Measurements from ENCODE around the gene NINJ1.

NINJ1 gene

GRCh38 chr9:93126151-93126781, 7.8 kb downstream of the NINJ1 start:
- H3K27ac ChIP-seq: peak overlapping the region; percentile 30
- TF ChIP-seq, protein P1, sequence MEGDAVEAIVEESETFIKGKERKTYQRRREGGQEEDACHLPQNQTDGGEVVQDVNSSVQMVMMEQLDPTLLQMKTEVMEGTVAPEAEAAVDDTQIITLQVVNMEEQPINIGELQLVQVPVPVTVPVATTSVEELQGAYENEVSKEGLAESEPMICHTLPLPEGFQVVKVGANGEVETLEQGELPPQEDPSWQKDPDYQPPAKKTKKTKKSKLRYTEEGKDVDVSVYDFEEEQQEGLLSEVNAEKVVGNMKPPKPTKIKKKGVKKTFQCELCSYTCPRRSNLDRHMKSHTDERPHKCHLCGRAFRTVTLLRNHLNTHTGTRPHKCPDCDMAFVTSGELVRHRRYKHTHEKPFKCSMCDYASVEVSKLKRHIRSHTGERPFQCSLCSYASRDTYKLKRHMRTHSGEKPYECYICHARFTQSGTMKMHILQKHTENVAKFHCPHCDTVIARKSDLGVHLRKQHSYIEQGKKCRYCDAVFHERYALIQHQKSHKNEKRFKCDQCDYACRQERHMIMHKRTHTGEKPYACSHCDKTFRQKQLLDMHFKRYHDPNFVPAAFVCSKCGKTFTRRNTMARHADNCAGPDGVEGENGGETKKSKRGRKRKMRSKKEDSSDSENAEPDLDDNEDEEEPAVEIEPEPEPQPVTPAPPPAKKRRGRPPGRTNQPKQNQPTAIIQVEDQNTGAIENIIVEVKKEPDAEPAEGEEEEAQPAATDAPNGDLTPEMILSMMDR (conservative IDR thresholded peaks at IDR 0.05): no peak

DNA sequence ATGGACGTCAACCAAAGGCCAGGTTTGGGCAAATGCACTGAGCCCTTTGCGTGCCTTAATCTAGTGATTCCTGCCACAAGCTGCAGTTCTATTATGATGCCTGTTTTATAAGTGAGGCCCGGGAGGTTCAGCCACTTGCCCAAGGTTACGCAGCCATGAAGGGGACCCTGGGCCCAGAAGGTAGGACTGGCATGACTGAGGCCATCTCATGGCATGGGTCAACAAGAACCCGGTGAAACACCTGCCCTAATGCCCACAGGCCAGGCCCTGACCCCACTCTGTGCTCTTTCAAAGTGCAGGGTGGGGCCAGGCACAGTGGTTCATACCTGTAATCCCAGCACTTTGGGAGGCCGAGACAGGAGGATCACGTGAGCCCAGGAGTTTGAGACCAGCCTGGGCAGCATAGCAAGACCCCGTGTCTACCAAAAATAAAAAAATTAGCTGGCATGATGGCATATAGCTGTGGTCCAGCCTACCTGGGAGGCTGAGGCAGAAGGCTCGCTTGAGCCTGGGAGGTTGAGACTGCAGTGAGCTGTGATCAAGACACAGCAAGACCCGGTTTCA, 8.6 kb downstream of the NINJ1 start:
- H3K27ac ChIP-seq: no peak overlapping the region
- TF ChIP-seq, protein P1 (conservative IDR thresholded peaks at IDR 0.05): no peak

DNA sequence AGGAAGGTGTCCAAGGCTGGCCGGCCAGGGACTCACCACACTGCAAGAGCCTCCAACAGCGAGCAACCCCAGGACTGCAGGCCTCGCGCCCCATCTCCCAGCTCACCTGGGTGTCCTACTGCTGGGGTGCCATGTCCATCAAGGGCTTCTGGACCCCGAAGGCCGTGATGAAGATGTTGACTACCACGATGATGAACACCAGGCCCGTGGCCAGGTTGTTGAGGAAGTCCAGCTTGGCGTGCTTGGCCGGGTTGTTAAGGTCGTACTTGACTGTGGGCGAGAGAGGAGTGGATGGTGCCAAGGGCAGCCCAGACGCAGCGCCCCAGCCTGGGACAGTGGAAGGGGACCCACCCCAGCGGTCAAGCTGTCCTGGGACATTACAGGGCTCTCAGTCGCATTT, 9.3 kb downstream of the NINJ1 start:
- H3K27ac ChIP-seq: no peak overlapping the region
- TF ChIP-seq, protein P1 (conservative IDR thresholded peaks at IDR 0.05): no peak

DNA sequence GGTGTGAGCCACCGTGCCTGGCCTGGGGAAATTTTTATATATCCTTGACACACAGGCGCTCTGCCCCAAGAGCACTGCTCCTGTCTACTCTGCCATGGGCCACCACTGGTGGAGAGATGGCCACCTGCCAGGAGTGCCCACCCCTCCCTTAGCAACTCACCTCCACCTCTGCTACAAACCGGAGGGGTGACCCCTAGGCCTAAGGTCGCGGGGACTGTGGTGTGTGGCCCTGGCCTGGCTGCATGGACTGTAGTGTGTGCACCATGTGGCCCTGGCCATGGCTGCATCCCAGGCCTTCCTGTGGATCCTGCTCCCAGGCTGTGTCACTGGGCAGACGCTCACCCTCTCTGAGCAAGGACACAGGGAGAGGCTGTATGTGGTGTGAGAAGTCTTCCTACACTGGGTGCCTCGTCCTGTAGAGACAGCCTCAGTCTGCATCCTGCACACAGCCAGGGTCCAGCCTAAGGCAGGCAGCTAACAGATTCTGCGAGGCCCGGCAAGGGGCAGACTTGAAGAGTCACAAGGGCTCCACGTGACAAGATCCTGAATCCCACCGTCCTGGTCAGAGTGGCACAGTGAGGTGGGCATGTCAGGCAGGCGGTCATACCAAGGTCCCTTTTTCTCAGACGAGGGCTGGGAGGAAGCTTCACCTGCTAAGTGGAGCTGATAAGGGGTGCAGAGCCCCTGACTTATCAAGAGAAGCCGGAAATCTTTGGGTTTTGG, 10.3 kb downstream of the NINJ1 start:
- TF ChIP-seq, protein P1 (conservative IDR thresholded peaks at IDR 0.05): no peak
- H3K27ac ChIP-seq: no peak overlapping the region

GRCh38 chr9:93122721-93123221, 11.3 kb downstream of the NINJ1 start:
- H3K27ac ChIP-seq: no peak overlapping the region
- TF ChIP-seq, protein P1 (conservative IDR thresholded peaks at IDR 0.05): no peak

DNA sequence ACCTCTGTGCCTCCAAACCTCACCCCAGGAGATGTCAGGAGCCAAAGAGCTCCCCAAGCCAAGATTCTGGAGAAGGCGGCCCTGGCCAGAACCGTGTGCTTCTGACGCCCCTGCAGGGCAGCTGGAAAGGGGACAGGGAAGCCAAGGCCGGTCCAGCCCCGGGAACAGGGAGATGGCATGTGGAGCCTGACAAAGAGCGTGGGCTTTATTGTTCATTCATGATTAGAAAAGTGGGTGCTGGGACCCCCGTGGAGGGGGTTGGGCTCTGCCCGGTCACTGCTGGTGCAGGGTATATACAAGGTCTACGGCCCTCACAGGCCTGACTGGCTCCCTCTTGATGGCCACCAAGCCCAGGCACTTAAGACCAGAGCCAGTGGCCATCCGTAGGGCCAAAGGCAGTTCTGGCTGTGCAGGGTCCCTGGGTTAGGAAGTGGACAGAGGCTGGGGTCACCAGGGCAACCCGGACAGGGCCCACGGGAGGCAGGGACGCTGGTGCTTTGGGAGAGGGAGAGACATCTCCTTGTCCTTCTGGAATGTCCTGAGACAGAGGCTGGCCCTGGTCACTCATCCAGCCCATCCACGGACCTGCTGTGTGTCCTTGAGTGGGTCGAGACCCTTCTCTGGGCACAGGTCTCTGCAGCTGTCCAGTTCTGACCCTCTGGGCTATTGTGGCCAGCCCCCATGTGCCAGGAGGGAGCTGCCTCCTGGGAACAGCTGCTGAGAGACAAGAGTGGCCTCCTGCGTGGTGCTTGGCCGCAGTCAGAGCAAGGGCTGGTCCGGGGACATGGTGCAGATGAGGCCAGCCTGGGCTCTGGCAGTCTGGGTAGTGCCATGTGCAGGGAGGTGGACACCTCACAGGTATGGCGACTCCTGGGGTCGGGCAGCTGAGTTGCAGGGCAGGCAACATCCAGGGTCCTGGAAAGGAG, 12.5 kb downstream of the NINJ1 start:
- no peak overlapping the region for H3K27ac ChIP-seq
- TF ChIP-seq, protein P1 (conservative IDR thresholded peaks at IDR 0.05): no peak
